Endodermal cell (in vitro differentiated cells): Measurements from ENCODE around the gene PSMD4. TPM values are rescaled to one million over a fixed set of nuclear protein-coding genes. Genes with fewer than 3 reads are reported as not detected.

Experiments
- DNase-seq: peaks from one replicate; pipeline ENCODE4 v3.0.0-alpha.2; 2017
- H3K27ac ChIP-seq: 2 replicates; pipeline ENCODE4 v1.5.1; 2013; ENCODE audit warnings: mild to moderate bottlenecking, low read depth, low read length, moderate library complexity
- H3K27me3 ChIP-seq: 2 replicates; pipeline ENCODE4 v1.6.1; 2013; ENCODE audit warnings: mild to moderate bottlenecking, low read length, moderate library complexity; ENCODE audit not compliant: insufficient read depth, control insufficient read depth, poor library complexity, severe bottlenecking
- H3K36me3 ChIP-seq: 2 replicates; pipeline ENCODE4 v1.7.0; 2013; ENCODE audit warnings: mild to moderate bottlenecking, low read length, moderate library complexity; ENCODE audit not compliant: control insufficient read depth, insufficient read depth
- H3K4me1 ChIP-seq: one replicate; pipeline ENCODE4 v1.7.0; 2013; ENCODE audit warnings: low read length; ENCODE audit not compliant: control insufficient read depth, insufficient read depth
- H3K4me3 ChIP-seq: 2 replicates; pipeline ENCODE4 v1.5.1; 2013; ENCODE audit warnings: mild to moderate bottlenecking, low read length, moderate library complexity
- H3K9ac ChIP-seq: 2 replicates; pipeline ENCODE4 v1.6.1; 2013; ENCODE audit warnings: mild to moderate bottlenecking, low read length, moderate library complexity; ENCODE audit not compliant: poor library complexity, severe bottlenecking; ENCODE audit errors: extremely low read depth
- H3K9me3 ChIP-seq: 2 replicates; pipeline ENCODE4 v1.6.1; 2013; ENCODE audit warnings: mild to moderate bottlenecking, low read length, moderate library complexity; ENCODE audit not compliant: control insufficient read depth
- H3K27ac Mint-ChIP-seq: 2 replicates; pipeline ENCODE4 v1.8.0; 2020; ENCODE audit warnings: mixed read lengths
- H3K27me3 Mint-ChIP-seq: 2 replicates; pipeline ENCODE4 v1.8.0; 2021; ENCODE audit warnings: mild to moderate bottlenecking, mixed read lengths; ENCODE audit not compliant: insufficient read depth
- H3K36me3 Mint-ChIP-seq: 2 replicates; pipeline ENCODE4 v1.8.0; 2020; ENCODE audit warnings: low read depth, mixed read lengths
- H3K4me1 Mint-ChIP-seq: 2 replicates; pipeline ENCODE4 v1.8.0; 2020; ENCODE audit warnings: mixed read lengths
- H3K4me3 Mint-ChIP-seq: 2 replicates; pipeline ENCODE4 v1.8.0; 2020; ENCODE audit warnings: mild to moderate bottlenecking, moderate library complexity, mixed read lengths
- H3K9me3 Mint-ChIP-seq: 2 replicates; pipeline ENCODE4 v1.8.0; 2020; ENCODE audit warnings: mild to moderate bottlenecking, mixed read lengths
- CTCF ChIP-seq: fragments of 200-600 bp; sonication (generic); conservative IDR thresholded peaks from 2 replicates; pipeline ENCODE4 v1.5.0; 2021; ENCODE audit warnings: antibody characterized with exemption, mild to moderate bottlenecking
- WGBS, 2 experiments: methylation state at CpG; one replicate each; pipeline versions ENCODE4 v1.1.5 to v1.1.7; 2013; ENCODE audit warnings: missing lambda C conversion rate in 2 of 2, mixed read lengths in 1 of 2; ENCODE audit not compliant: insufficient coverage in 1 of 2, insufficient read length in 1 of 2; 5-methylcytosine and 5-hydroxymethylcytosine counted together
- total RNA-seq, 2 donors: library from RNA; stranded (reverse); fragmentation: NEBNext Ultra II Directional in 1 of 2; extraction: Animal tissue kit (Norgen Biotek cat#: 25700) in 1 of 2; gene quantifications; 2 replicates in 1 of 2; 3 replicates in 1 of 2; pipeline ENCODE4 v1.2.1, GENCODE V29; 2021

PSMD4 gene
- total RNA-seq, 2 donors from 2014 or later, result 188 to 205 TPM

- H3K27ac ChIP-seq, result no peak overlapping the region
- H3K9me3 ChIP-seq, result no peaks in the 10 kb centered on the region
- no peak overlapping the region for H3K27ac Mint-ChIP-seq
- TF ChIP-seq CTCF, result peak; percentile 50
- H3K27me3 Mint-ChIP-seq, result no peaks in the 10 kb centered on the region
- peaks cover 55% of the 10 kb centered on the region for H3K36me3 Mint-ChIP-seq
- peaks cover 65% of the 10 kb centered on the region for H3K36me3 ChIP-seq
- no peaks in the 10 kb centered on the region for H3K9me3 Mint-ChIP-seq
- 94 to 96% methylated on average over 5 to 13 of the region's 13 CpGs for WGBS, 2 experiments
- peak; percentile 68 for DNase-seq
- no peak overlapping the region for H3K9ac ChIP-seq
- no peak overlapping the region for H3K4me3 ChIP-seq
- no peaks in the 10 kb centered on the region for H3K27me3 ChIP-seq
- H3K4me1 Mint-ChIP-seq, result no peaks in the 10 kb centered on the region
- H3K4me1 ChIP-seq, result no peaks in the 10 kb centered on the region
- no peak overlapping the region for H3K4me3 Mint-ChIP-seq
Measured at GRCh38 chr1:151292207-151293030, 37.9 kb downstream of the PSMD4 start.

DNA sequence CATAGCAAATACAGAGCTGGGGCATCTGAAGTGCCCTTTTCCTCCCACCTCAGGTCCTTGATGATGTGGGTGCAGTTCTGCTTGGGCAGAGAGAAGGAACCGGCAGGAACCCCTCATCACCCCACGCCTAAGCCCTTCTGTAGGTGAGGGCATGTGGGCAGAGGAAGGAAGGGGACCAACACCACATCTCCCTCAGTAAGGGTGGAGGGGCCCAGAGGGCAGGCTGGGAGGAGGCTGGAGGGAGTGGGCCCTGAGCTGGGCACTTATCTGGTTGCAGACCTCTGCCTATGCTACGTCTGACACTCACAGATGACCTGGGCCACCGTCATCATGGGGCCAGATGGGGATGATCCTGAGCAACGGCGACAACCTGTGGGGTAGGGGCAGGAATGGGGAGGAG, 38.6 kb downstream of the PSMD4 start:
- H3K9ac ChIP-seq, result no peak overlapping the region
- H3K36me3 ChIP-seq, result peaks cover 70% of the 10 kb centered on the region
- H3K27ac ChIP-seq, result no peak overlapping the region
- Mint-ChIP-seq H3K36me3 (peaks cover 57% of the 10 kb centered on the region), H3K27me3 (no peaks in the 10 kb centered on the region), H3K27ac (peak overlapping the region; percentile 44), H3K4me3 (no peak overlapping the region), H3K9me3 (no peaks in the 10 kb centered on the region), H3K4me1 (no peaks in the 10 kb centered on the region)
- no peaks in the 10 kb centered on the region for H3K4me1 ChIP-seq
- TF ChIP-seq CTCF, result no peak
- H3K4me3 ChIP-seq, result no peak overlapping the region
- H3K9me3 ChIP-seq, result no peaks in the 10 kb centered on the region
- WGBS, 2 experiments, result 83 to 96% methylated on average over 2 to 6 of the region's 6 CpGs
- DNase-seq, result no peak
- no peaks in the 10 kb centered on the region for H3K27me3 ChIP-seq

DNA sequence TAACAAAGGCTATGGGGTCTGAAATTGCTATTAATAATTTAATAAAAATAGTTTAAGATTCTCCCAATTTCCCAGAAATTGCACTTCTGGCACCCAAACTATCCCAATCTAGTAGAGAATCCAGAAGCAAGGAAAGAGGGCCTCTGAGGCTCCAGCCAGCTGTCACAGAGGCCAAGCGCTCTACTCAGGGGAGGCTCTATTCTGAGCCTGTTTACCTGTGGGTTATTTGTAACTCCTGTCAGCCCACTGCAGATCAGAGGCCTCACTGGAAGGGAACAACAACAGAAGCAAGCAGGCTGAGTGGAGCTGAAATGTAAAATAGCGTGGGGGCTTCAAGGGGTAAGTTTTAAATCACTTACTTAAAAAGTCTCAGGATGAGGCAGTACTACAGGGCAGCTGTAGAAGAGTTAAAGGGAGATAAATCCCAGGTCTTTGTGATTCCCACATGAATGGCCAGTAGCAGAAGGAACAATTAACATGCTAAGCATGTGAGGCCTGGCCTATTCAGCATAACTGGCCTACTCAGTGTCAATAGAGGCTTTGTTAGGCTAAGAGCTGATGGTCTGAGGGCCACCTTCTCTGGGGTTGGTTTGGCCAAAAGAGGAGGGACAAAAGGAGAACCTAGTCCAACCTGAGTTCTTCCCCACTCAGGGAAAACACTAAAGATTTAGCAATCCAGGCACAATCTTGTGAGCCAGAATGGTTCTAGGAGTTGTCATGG, 40.4 kb downstream of the PSMD4 start:
- no peak overlapping the region for H3K4me3 Mint-ChIP-seq
- H3K36me3 Mint-ChIP-seq, result peaks cover 54% of the 10 kb centered on the region
- Histone ChIP-seq H3K9me3 (no peaks in the 10 kb centered on the region), H3K36me3 (peaks cover 77% of the 10 kb centered on the region), H3K4me3 (no peak overlapping the region), H3K4me1 (no peaks in the 10 kb centered on the region), H3K9ac (no peak overlapping the region), H3K27me3 (no peaks in the 10 kb centered on the region), H3K27ac (peak overlapping the region; percentile 52)
- peak; percentile 68 for DNase-seq
- H3K27me3 Mint-ChIP-seq, result no peaks in the 10 kb centered on the region
- no peak for TF ChIP-seq CTCF
- H3K9me3 Mint-ChIP-seq, result no peaks in the 10 kb centered on the region
- peak overlapping the region; percentile 70 for H3K27ac Mint-ChIP-seq
- WGBS, 2 experiments, result 67 to 82% methylated on average over 1 to 2 of the region's 2 CpGs
- no peaks in the 10 kb centered on the region for H3K4me1 Mint-ChIP-seq
